HG03103 (cell line): ENCODE measurements around the gene LUZP2.

Experiments used
- ATAC-seq: cut with Tn5 transposase; IDR thresholded peaks from one replicate; pipeline ENCODE4 v1.9.1; 2021; ENCODE audit warnings: low read depth; ENCODE audit not compliant: unreplicated experiment

Gene LUZP2

DNA sequence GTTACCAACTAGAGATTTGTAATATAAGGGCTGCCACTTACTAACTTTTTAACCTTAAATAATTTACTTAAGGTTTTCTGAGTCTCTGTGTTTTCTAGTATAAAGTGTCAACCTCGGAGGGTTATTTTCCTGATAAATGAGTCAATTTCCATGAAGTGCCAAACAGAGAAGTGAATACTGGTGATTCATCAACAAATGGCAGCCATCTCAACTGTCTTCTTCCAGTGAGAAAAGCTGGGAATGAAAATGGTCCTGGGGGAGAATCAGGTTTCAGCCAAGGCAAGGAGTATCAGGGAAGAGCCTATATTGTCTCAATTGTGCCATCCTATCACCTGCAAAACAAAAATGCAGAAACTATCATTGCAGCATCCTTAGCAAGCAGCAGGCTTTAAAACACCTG lies 129.1 kb downstream of the LUZP2 start:
- no peak for ATAC-seq

GRCh38 chr11:24628224-24628776 lies 131.4 kb downstream of the LUZP2 start:
- no peak for ATAC-seq

GRCh38 chr11:24634606-24635160 lies 137.8 kb downstream of the LUZP2 start:
- no peak for ATAC-seq

DNA sequence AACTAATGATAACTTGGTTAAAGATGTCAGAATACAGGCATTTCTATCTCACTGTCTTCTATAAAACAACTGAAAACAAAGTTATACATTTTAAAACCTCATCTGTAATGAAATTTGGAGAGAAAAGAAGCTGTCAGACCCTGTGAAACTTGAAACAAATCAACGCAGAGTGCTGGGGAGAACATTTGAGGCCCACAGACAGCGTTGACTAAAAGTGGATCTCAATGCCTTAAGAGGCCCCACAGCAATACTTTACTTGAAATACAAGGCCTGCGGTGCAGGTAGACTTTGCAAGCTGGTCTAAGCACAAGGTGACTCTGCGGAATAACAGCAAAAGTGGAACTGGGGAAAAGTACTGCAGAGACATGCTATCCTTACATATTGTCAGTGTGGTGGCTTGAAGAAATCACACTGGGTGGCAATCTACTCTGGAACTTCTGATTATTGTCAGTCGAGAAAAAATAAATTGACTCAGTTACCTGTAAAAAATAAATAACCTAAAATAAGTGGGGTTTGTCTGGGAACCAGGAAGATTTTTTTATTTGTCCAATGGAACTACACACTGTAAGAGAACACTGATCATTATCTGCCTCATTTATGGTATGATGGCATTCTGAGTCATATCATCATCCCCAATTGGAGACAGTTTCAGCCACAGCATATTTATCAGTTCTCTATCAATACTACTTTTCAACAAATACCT lies 138.9 kb downstream of the LUZP2 start:
- no peak for ATAC-seq

- no peak for ATAC-seq
Measured at GRCh38 chr11:24636291-24636629, 139.4 kb downstream of the LUZP2 start.

GRCh38 chr11:24637520-24637919 lies 140.7 kb downstream of the LUZP2 start:
- no peak for ATAC-seq

DNA sequence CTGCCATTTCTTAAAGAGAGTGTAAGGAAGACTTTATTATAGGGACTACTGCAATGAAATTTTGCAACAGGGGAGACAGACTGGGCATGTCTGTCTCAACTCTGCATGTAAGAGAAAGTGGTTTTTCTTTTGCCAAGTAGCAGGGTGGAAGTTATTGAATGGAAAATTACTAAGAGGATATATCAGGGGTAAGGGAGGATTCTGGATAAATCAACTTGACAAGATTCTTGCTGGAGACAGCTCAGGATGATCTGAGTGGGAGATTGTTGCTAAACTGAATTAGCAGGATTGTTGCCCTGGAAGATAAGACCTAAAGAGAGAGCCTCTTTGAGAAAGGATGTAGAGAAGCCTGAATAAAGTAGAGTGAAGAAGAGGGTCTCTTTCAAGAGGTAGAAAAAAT lies 145.8 kb downstream of the LUZP2 start:
- no peak for ATAC-seq

GRCh38 chr11:24645563-24645962 lies 148.7 kb downstream of the LUZP2 start:
- no peak for ATAC-seq

DNA sequence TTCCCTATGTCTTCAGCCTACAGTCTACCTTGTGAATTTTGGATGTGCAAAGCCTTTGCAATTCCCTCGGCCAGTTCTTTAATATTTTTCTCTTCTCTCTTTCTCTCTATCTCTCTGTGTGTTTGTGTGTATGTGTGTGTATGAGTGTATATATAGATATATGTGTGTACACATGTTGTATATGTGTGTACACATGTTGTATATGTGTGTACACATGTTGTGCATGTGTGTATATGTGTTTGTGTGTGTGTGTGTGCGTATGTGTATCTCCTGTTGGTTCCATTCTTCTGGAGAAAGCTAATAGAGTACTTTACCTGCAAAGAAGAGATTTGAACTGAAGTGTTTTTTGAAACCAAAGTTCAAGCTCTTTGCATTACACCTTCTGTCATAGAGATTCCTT lies 155.0 kb downstream of the LUZP2 start:
- no peak for ATAC-seq

- ATAC-seq: no peak
Measured at GRCh38 chr11:24653901-24654300, 157.0 kb downstream of the LUZP2 start.

DNA sequence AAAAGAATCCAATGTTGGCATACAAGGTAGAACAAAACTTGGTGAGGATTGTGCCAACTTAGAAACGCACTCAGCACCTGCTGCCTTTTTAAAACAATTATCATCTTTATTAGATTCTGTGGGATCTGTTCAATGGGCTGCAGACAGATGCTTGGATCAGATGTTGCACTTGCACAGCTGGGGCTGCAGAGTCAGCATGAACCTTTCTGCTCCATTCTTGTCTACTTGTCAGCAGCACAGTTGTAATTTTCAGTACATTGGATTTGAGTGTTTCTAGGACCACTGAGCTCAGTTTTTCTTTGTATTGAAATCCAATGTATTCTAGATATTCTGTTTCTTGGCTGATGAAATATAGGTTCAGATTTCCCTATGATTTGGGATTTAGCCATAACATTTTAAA lies 164.5 kb downstream of the LUZP2 start:
- no peak for ATAC-seq

- no peak for ATAC-seq
Measured at GRCh38 chr11:24664399-24664798, 167.5 kb downstream of the LUZP2 start.

GRCh38 chr11:24667353-24667968 lies 170.6 kb downstream of the LUZP2 start:
- ATAC-seq: no peak

GRCh38 chr11:24678703-24679348 lies 182.0 kb downstream of the LUZP2 start:
- ATAC-seq: no peak

DNA sequence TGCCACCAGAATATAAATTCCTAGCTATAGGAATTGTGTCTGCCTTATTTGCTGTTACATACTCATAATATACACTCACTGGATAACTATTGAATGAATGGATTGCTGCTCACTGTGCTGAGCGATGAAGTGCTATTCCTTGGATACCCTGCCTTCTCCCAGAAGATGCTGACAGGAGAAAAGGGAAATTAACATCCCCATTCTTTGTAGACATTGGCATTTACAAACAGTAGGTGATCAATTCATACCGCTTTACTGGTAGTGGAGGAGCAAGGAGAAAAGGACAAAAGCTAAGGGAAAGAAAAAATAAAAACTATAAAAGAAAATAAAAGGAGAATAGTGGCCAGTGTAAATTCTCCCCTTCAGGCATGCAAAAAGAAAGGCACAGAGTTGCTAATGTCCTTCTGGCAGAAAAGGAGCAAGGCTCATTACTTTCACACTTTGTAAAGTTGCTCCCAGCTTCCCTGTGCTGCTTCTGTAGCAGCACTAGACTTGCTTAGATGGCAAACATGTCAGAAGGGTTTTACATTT lies 183.0 kb downstream of the LUZP2 start:
- ATAC-seq: no peak

DNA sequence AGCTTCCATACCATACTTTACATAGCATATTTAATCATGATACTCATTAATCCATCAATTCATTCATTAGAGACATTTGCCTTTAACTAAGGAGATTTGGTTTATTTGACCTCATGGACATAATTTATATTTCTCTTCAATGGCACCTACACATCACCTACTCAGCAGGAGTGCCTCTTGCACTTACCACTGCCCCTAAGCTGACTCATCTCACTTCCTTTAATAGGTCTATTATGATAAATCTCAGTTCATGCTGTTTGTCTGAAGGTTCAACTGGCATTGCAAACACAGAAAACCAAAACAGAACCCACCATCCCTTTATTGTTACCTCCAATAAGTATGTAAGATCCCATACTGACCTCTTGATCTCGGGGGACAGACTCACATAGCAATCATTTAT lies 186.7 kb downstream of the LUZP2 start:
- ATAC-seq: no peak

DNA sequence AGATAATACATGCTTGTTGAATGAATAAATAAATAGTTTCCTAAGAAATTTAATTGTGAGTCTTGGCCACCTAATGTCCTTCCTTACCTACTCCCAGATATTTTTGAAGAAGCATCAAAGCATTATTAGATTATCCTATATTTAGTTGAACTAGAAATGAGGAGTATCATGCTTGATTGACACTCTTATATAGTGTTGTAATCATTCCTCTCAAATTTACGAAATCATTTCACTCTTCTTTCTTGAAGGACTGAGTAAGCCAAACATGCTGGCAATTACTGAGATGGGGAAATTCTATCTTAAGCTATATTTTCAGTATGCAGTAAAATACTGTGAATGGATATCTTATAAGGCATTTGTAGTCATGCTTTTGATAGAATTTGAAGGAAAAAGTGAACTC lies 189.0 kb downstream of the LUZP2 start:
- ATAC-seq: no peak

- no peak for ATAC-seq
Measured at GRCh38 chr11:24687531-24688147, 190.8 kb downstream of the LUZP2 start.

GRCh38 chr11:24688981-24689380 lies 192.1 kb downstream of the LUZP2 start:
- ATAC-seq: no peak

GRCh38 chr11:24697522-24698111 lies 200.8 kb downstream of the LUZP2 start:
- no peak for ATAC-seq
